NCI-H2171 (cell line): ENCODE measurements around the gene NES.
A peak's percentile ranks its signal among the peaks of the same experiment; 100 is the strongest.

Source experiments
- DNase-seq: peaks from one replicate; lab custom pipeline; 2025; lab: John Stamatoyannopoulos, UW

NES gene

GRCh38 chr1:156703741-156704140, 26.5 kb upstream of the NES start:
- DNase-seq, result no peak

- no peak for DNase-seq
Measured at GRCh38 chr1:156703336-156703735, 26.1 kb upstream of the NES start.

GRCh38 chr1:156700736-156701531, 23.7 kb upstream of the NES start:
- no peak for DNase-seq

GRCh38 chr1:156698995-156699394, 21.8 kb upstream of the NES start:
- no peak for DNase-seq

GRCh38 chr1:156697481-156697880, 20.3 kb upstream of the NES start:
- no peak for DNase-seq

GRCh38 chr1:156696755-156697154, 19.5 kb upstream of the NES start:
- DNase-seq, result no peak

- DNase-seq, result no peak
Measured at GRCh38 chr1:156694690-156694962, 17.4 kb upstream of the NES start.

- no peak for DNase-seq
Measured at GRCh38 chr1:156693848-156694689, 16.9 kb upstream of the NES start.

- peak; percentile 67 for DNase-seq
Measured at GRCh38 chr1:156692925-156693847, 16.0 kb upstream of the NES start.

- DNase-seq, result no peak
Measured at GRCh38 chr1:156692441-156692924, 15.3 kb upstream of the NES start.

- DNase-seq, result no peak
Measured at GRCh38 chr1:156691665-156692440, 14.6 kb upstream of the NES start.

GRCh38 chr1:156691191-156691590, 14.0 kb upstream of the NES start:
- DNase-seq, result no peak

GRCh38 chr1:156690675-156691036, 13.4 kb upstream of the NES start:
- DNase-seq, result no peak

GRCh38 chr1:156689953-156690674, 12.9 kb upstream of the NES start:
- peak; percentile 18 for DNase-seq

- DNase-seq, result peak; percentile 65
Measured at GRCh38 chr1:156689035-156689952, 12.1 kb upstream of the NES start.

- DNase-seq, result no peak
Measured at GRCh38 chr1:156684227-156684782, 7.1 kb upstream of the NES start.

GRCh38 chr1:156682166-156682890, 5.1 kb upstream of the NES start:
- DNase-seq, result no peak

GRCh38 chr1:156681196-156681960, 4.2 kb upstream of the NES start:
- DNase-seq, result no peak
